Stimulated activated CD8-positive, alpha-beta memory T cell treated with anti-CD3 and anti-CD28 coated beads, Interleukin-7, amount 100 ng/mL, for 4 hours (primary cell): ENCODE measurements around the gene MYH10.
"Not testable (repeated sequence)": the region's sequence is repeated elsewhere in the genome, so short reads cannot be mapped to it uniquely, and the experiment has no call there.

Experiments used
- DNase-seq, 2 donors: peaks; one replicate each; pipeline ENCODE4 v3.0.0-alpha.2; 2020; ENCODE audit warnings: low read depth in 2 of 2

The MYH10 gene

DNA sequence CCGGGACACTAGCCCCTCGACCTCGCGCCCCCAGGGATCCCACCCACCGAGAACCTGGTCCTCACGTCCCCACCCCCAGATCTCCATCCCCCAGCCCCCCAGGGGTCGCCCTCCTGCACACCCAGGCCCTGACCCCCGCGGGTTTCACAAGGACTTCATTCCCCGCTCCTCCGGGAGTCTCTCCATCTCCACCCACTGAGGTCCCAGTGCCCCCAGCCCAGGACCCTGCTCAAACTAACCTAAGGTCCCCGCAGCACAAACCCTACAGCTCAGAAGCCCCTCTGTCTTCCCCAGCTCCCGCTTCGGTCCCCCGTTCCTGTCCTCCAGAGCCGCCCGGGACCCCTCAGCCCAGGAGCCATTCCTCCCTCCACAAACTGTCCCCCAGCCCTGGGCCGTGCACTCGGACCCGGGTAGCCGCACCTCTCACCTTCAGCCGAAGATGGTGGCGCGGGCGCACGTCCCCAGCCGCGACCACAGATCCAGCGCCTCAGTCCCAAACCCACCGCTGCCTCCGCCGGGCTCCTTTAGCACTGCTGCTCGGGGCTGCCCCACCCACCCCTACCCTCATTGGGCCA is at the start of gene MYH10:
TSS of gene MYH10 (minus strand) at position 499 of the 575 bp plus-strand sequence. CDS start 7,479 bp downstream, outside the sequence.
- DNase-seq = no peak

DNA sequence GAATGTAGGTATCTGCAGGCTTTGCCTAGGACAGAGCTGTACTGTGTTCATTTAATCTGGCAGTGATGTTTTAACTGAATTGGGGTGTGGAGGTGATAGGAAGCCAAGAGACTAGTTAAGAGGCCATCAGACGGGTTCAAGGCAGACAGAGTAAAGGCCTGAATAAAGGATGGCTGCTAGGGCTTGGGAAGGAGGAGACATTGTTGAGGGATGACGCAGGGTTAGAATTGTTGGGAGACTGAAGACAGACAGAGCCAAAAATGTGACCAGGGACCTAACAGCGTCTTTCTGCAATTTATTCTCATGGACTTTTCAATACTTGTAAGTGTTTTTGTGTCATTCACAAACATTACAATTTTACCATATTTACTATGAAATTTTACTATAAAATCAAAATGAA is 48.6 kb upstream of the MYH10 start:
- no peak for DNase-seq

DNA sequence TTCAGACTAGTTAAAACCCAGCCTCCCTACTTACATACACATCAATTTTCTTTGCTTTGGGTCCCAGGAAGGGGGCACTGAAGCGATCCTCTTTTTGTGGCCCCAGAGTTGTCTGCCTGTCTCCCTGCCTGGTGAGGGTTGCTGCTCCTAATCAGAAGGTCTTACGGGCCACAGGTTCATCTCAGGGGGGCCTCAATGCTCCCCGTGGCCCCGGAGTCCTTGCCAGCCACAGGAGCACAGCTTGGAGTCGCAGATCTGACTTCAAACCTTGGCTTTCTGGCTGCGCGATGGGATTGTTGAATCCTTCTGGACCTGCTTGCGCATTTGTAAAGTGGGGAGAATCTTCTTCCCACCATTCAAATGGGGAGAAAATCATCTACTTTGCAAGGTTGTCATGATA is 44.8 kb upstream of the MYH10 start:
- DNase-seq = no peak

DNA sequence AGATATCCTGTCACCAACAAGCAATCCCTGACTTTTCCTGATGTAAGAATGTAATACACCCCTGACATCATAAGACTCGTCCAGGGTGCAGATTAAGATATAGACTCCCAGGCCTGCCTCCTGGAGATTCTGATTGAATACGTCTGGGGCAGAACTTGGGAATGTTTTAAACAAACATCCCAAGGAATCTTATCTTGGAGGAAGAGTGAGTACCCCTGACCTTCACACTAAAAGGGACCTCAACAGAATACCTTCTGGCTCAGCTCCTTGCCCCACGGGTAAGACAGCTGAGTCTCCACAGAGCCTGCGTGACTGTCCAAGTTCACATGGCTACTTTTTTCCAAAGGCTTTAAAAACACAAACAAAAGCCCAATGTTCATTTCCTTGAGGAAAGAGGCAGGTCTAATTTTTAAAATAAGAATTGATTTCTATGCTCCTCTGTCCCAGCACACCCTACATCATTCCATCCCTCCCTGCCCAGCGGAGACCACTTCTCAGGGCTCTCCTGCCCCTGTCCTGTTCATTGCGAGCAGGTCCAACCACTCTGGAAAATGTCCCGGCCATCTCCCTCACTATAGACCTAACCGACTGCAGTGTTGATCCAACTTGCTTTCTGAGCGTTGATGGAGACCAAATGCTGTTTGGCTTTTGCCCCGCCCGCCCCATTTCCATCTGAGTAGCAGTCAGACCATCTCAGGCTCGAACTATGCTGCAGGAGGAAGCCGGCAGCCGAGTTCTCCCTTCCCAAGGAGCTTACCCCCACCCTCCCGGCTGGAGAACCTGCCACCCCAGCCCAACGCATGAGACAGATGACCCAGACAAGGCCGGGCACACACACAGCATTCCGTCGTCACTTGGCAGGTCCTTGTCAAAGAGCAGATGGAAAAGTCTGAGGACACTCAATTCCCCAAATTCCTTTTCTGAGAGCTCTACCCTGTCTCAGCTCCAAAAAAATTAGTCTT is 44.1 kb upstream of the MYH10 start:
- no peak for DNase-seq

DNA sequence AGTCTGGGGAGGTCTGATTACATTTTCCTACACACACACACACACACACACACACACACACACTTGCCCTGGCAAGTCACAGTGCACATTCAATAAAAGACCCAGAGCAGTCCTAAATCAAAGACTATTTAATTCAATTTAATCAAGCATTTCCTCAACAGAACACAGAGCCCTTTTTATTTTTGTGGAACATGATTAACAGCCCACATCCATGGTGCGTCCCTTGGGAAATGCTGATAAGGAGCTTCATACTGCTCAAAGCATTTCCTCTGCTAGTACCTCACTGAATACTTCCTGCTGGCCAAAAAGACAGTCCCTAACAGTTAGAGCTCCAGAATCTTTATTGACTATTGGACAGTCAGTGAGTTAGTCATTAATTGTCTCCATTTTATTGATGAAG is 43.1 kb upstream of the MYH10 start:
- no peak for DNase-seq

DNA sequence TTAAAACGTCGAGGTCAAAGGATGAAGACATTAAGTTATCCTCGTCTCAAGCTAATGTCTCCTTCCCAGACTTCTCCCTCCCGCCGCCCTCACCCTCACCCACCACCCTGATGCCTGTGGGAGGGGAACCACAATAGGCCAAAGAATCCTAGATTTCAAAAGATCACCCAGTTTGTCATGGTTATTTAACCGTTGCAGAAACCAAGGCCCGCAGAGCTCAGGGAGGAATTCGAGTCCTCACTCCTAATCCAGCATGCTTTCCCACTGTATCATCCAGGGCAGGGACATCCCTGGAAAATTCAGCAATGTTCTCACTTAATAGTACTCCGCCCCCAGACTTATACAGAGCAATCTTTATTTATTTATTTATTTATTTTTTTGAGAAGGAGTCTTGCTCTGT is 41.8 kb upstream of the MYH10 start:
- DNase-seq = no peak

DNA sequence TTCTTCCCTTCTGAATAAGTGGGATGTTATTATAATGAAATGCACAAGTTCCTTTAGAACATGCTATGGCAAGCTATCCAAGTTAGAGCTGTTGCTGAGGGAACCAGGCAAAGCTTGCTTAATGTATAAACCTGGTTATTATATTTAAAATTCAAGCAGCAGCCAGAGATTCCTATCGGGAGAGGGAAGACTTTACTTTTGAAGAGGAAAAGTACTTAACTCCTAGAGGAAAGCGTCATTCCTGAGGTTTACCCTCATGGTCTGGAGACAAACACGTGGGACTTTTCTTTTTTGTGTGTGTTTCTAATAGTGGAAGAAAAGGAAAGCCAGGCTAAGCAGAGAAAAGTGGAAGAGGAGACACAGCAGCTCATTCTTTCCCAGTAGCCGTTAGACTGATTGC is 39.9 kb upstream of the MYH10 start:
- no peak for DNase-seq

DNA sequence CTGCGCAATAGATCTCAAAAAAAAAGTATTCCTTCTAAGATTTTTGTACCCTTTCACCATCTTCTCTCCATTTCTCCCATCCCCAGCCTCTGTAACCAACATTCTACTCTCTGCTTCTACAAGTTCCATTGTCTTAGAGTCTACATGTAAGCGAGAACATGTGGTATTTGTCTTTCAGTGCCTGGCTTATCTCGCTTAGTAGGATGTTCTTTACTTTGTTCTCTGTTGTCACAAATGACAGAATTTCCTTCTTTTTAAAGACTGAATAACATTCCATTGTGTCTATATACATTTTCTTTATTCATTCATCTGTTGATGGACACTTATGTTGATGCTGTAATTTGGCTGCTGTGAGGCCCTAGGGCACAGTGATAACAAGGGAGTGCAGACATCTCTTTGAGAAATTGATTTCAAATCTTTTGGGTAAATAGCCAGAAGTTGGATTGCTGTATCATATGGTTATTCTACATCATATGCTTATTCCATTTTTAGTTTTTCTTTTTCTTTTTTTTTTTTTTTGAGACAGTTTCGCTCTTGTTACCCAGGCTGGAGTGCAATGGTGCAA is 37.7 kb upstream of the MYH10 start:
- DNase-seq = no peak

DNA sequence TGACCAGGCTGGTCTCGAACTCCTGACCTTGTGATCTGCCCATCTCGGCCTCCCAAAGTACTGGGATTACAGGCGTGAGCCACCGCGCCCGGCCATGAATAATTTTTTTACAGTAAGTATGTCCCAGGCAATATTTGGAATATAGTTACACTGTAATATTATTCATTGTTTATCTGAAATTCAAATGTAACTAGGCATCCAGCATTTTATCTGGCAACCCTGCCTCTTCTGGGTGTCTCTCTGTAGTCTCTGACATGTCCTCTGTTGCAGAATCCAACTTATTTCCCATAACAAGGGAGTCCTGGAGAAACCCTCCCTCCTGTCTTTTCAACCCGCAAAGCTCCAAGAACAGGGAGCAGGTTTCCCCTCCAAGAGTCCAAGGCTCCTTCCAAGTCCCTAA is 36.9 kb upstream of the MYH10 start:
- no peak for DNase-seq

DNA sequence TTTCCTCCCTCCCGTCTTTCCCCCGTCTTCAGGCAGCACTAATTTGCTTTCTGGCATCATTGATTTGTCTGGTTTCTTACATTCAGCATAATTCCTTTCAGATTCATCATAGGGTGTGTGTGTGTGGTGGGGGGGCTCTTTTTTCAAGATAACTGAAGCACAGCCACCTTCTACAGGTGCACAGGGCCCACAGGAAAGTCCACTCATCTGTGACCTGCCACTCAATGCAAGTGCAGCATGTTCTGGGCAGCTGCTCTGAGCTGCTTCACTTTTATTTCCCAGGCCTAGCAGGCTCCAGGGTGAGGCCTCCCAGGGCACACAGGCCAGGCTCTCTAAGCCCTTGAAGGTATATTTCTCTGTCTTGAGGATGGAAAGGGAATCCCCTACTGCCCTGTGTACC is 35.2 kb upstream of the MYH10 start:
- no peak for DNase-seq

DNA sequence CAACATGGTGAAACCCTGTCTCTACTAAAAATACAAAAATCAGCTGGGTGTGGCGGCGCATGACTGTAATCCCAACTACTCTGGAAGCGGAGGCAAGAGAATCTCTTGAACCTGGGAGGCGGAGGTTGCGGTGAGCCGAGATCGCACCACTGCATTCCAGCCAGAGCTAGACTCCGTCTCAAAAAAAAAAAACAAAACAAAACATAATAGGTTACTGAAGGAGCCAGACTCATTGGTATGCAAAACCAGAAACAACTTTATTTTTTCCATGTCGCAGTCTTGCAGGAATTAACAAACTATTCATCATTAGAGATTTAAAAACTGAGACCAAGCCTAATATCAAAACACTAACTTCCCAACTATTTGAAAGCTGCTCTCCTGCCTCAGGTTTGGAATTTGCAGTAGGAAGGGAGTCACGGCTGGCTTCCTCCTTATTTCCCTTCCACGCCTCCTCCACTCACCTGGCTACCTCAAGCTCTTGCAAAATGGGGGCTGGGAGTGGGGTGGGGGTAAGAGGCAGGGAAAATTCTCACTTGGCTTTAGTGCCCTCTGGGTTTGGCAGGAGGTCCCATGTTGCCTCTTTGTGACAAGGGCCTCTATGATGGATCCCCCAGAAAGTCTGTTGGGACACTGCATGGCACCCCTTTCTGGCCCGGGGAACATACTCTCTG is 34.1 kb upstream of the MYH10 start:
- no peak for DNase-seq

DNA sequence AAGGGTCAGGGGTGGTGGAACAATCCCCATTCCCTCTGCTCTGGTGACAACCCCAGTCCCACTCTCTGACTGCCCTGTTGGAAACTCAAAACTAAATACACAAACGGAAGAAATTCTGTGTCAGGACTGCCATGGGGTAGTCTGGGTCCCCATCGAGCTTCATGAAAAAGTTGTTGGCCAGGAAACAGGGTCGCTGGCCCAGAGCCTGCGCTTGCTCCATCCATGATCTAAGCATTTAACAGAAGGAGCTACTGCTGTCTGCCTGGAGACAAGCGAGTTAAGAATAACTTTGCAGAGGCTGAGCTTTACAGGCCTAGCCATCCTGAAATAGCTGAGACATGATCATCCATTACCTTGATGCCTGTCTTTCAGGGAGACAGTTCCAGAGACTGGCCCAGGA is 32.4 kb upstream of the MYH10 start:
- no peak for DNase-seq

DNA sequence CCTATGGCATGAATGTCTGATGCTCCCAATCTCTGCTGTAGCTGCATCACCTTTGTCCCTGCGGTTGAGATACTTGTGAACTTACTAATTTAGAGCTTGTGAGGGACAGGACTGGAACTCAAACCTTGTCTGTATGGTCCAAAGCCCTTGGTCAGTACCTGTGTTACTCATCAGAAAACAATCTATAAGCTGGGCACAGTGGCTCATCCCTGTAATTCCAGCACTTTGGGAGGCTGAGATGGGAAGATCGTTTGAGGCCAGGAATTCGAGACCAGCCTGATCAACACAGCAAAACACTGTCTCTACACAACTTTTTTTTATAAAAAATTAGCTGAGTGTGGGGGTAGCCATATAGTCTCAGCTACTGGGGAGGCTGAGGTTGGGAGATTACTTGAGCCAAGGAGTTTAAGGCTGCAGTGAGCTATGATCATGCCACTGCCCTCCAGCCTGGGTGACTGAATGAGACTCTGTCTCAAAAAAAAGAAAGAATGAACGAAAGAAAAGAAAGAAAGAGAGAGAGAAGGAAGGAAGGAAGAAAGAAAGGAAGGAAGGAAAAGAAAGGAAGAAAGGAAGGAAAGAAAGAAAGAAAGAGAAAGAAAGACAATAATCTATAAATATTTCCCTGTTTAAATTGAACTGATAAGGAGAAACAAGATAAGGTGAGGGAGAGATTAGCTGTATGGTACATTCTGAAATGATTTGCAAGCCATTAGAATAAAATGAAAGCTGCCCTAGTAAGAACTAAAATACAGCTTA is 31.7 kb upstream of the MYH10 start:
- DNase-seq = no peak

DNA sequence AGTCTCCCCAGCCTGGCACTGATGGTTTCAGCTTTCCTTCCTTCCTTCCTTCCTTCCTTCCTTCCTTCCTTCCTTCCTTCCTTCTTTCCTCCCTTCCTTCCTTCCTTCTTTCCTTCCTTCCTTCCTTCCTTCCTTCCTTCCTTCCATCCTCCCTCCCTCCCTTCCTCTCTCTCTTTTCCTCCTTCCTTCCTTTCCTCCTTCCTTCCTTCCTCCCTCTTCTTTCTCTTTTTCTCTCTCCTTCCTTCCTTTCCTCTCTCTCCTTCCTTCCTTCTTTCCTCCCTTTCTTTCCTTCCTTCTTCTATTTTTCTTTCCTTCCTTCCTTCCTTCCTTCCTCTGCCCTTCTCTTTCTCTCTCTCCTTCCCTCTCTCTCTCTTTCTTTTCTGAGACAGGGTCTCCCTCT is 30.2 kb upstream of the MYH10 start:
- DNase-seq = not testable (repeated sequence)

DNA sequence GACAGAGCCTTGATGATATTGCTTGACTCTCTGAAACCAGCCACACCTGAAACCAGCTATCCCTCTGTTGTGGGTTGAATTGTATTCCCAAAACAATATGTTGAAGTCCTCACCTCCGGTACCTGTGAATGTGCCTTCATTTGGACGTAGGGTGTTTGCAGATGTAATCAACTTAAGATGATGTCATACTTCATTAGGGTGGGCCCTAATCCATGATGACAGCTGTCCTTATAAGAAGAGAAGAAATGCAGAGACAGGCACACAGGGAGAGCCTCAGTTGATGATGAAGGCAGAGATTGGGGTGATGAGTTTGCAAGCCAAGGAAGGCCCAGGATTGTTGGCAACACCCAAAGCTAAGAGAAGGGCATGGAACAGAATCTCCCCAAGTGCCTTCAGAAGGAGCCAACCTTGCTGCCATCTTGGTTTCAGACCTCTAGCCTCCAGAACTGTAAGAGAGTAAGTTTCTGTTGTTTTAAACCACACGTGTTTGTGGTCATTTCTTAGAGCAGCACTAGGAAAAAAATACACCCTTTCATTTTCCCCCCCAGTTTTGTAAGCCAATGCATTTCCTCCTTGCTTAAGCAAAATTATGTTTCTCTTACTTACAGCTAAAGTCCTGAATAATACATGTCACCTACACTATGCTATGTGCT is 29.4 kb upstream of the MYH10 start:
- no peak for DNase-seq

DNA sequence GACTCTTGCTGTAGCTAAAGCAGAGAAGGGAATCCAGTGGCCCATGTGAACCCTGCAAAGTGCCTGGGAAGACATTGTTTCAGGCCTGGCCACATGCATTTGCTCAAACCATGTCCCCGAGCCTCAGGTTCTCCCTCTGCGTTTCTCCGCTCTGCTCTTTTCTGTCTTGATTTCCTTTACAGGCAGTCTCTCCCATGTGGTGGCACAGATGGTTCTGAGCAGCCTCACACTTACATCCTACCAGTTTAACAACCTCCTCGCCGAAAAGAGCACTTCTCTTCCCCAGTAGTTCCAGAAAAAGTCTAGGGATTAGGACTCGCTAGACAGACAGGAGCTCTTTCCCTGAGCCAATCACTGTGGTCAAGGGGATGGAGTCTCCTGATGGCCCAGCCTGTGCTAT is 28.3 kb upstream of the MYH10 start:
- no peak for DNase-seq

DNA sequence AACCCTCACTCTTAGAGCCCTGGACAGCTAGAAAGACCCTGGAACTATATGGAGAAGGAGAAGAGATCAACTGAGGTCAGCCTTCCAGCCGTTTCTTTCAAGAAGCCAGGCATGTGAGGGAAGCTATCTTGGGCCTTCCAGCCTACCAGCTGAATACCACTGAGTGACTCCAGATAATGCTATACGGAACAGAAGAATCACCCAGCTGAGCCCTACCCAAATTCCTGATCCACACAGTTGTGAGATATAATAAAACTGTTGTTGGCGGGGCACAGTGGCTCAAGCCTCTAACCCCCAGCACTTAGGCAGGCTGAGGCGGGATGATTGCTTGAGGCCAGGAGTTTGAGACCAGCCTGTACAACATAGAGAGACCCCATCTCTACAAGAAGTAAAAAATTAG is 26.2 kb upstream of the MYH10 start:
- no peak for DNase-seq

DNA sequence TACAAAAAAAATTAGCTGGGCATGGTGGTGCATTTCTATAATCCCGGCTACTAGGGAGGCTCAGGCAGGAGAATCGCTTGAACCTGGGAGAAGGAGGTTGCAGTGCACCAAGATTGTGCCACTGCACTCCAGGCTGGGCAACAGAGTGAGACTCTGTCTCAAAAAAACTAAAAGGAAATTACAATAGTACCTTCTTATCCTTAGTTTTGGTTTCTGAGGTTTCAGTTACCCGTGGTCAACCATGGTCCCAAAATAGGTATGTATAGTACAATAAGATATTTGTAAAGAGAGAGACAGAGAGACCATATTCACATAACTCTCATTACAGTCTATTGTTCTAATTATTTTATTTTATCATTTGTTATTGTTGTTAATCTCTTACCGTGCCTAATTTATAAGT is 24.3 kb upstream of the MYH10 start:
- DNase-seq = no peak

DNA sequence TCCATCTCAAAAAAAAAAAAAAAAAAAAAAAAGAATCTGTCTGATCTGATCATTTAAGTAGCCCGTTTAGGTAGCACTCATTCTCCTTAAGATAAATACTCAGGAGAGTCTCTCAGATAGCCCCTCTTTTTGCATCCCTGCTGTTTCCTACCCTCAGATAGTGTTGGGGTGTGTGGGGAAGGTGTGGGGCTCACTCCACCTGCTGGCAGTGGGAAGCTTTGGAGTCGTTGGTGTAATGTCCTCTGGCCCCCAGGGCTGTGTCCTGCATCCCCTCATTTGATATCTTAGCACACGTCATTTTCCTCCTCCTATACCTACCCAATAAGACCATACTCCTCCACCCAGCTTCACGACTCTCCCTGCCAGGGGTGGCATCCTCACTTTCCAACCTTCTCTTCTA is 20.5 kb upstream of the MYH10 start:
- no peak for DNase-seq

DNA sequence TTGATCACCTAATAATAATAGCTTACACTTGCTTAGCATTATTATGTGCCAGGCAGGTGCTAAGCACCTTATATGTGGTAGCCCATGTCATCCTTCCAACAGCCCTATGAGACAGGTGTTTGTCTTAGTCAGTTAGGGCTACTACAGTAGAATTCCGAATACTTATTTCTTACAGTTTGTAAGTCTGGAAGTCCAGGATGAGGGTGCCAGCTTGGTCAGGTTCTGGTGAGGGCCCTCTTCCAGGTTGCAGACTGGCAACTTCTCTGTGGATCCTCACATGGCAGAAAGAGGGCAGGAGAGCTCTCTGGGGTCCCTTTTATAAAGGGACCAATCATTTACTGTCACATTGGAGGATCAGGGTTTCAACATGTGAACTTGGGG is 19.6 kb upstream of the MYH10 start:
- DNase-seq = no peak
